Stimulated activated CD8-positive, alpha-beta memory T cell treated with anti-CD3 and anti-CD28 coated beads, Interleukin-4, amount 100 ng/mL, for 1 hour (primary cell): ENCODE measurements around the gene CDC73.
"Not testable (repeated sequence)": the region's sequence is repeated elsewhere in the genome, so short reads cannot be mapped to it uniquely, and the experiment has no call there.

Source experiments
- DNase-seq, 2 donors: peaks; one replicate each; pipeline ENCODE4 v3.0.0-alpha.2; 2020; ENCODE audit warnings: low read depth in 2 of 2, low spot score in 1 of 2

The CDC73 gene

GRCh38 chr1:193283016-193283415, 161.2 kb downstream of the CDC73 start:
- no peak for DNase-seq

GRCh38 chr1:193284219-193284618, 162.4 kb downstream of the CDC73 start:
- DNase-seq, result no peak

GRCh38 chr1:193285641-193286040, 163.8 kb downstream of the CDC73 start:
- no peak for DNase-seq

- not testable (repeated sequence) for DNase-seq
These were observed 166.8 kb downstream of the CDC73 start for GRCh38 chr1:193288548-193289080.

- DNase-seq, result no peak
These were observed 171.9 kb downstream of the CDC73 start for GRCh38 chr1:193293726-193294125.

- no peak for DNase-seq
These were observed 177.2 kb downstream of the CDC73 start for GRCh38 chr1:193299038-193299437.

- no peak for DNase-seq
These were observed 179.9 kb downstream of the CDC73 start for GRCh38 chr1:193301746-193302145.

GRCh38 chr1:193303849-193304248, 182.0 kb downstream of the CDC73 start:
- DNase-seq, result no peak
